Gastroesophageal sphincter (tissue), 4 donors: ENCODE measurements around the gene PLAGL1. TPM values are rescaled to one million over a fixed set of nuclear protein-coding genes. Genes with fewer than 3 reads are reported as not detected.

ENCODE experiments used
- ATAC-seq: fragments of 150-250 bp; one replicate; pipeline ENCODE4 v1.9.1; 2016; ENCODE audit warnings: mild to moderate bottlenecking, moderate library complexity
- H3K27ac ChIP-seq, 4 donors: fragments of 200-600 bp; sonication (generic) in 3 of 4; 1 replicate in 3 of 4; 2 replicates in 1 of 4; pipeline ENCODE4 v1.5.1; 2016 to 2019
- H3K27me3 ChIP-seq: fragments of 200-600 bp; sonication (generic); one replicate; pipeline ENCODE4 v1.5.1; 2019
- H3K36me3 ChIP-seq, 2 donors: fragments of 200-600 bp; sonication (generic); one replicate each; pipeline ENCODE4 v1.5.1; 2019; ENCODE audit warnings: control low read depth in 1 of 2
- H3K4me1 ChIP-seq, 3 donors: fragments of 200-600 bp; sonication (generic); 1 replicate in 2 of 3; 2 replicates in 1 of 3; pipeline ENCODE4 v1.5.1; 2016 to 2019; ENCODE audit warnings: control low read depth in 2 of 3
- H3K4me3 ChIP-seq, 2 donors: fragments of 200-600 bp; sonication (generic); one replicate each; pipeline ENCODE4 v1.5.1; 2019; ENCODE audit warnings: mild to moderate bottlenecking in 1 of 2, moderate library complexity in 1 of 2
- H3K9me3 ChIP-seq, 3 donors: fragments of 200-600 bp; sonication (generic); one replicate each; pipeline ENCODE4 v1.5.1; 2017 to 2019; ENCODE audit warnings: control low read depth in 2 of 3
- EP300 ChIP-seq: sonication (generic); formaldehyde crosslinking; IDR thresholded peaks from one replicate; pipeline ENCODE4 v1.6.1; 2017; ENCODE audit warnings: antibody characterized with exemption, mild to moderate bottlenecking
- POLR2A ChIP-seq, 2 donors: fragments of 450-650 bp; IDR thresholded peaks; one replicate each; pipeline ENCODE4 v1.6.1; 2017; ENCODE audit warnings: antibody characterized with exemption in 2 of 2, mild to moderate bottlenecking in 2 of 2, moderate library complexity in 1 of 2
- POLR2AphosphoS5 ChIP-seq: sonication (generic); formaldehyde crosslinking; IDR thresholded peaks from one replicate; pipeline ENCODE4 v1.6.1; 2017; ENCODE audit warnings: antibody characterized with exemption
- WGBS, 2 donors: methylation state at CpG; one replicate each; pipeline ENCODE4 v1.1.5; 2018; ENCODE audit warnings: low coverage in 1 of 2; 5-methylcytosine and 5-hydroxymethylcytosine counted together
- total RNA-seq, 4 donors: library from RNA; depleted of rRNA; stranded (reverse); fragments of >200 nt; gene quantifications; one replicate each; pipeline ENCODE4 v1.1.0, GENCODE V29; 2016
- TF ChIP-seq, protein P1 (sequence below), 4 experiments: fragments of 200-600 bp in 2 of 4; fragments of 450-650 bp in 2 of 4; sonication (generic) in 1 of 4; IDR thresholded peaks; one replicate each; pipeline ENCODE4 v1.5.1; 2017 to 2019; ENCODE audit warnings: antibody characterized with exemption in 4 of 4, mild to moderate bottlenecking in 2 of 4, moderate library complexity in 2 of 4

Gene PLAGL1
- total RNA-seq, 4 donors from 2014 or later = 13.2 to 26.3 (median 17.5) TPM

DNA sequence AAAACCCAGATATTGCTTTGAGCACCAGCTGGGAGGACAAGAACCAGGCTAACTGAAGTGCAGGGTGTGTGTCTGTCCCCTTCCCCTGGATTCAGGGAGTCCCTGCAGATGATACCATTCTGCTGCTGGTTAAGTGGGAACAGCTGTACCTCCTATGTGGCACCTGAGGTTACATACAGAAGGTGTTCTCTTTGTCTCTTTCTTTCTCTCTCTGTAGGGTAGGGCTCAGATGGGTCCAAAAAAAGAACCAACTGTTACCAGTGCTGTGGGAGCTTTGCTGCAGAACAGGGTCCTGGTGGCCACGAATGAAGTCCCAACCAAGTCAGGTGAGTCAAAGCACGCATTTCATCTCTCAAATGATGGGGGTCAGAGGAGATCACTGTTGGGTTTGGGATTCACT, 105.2 kb downstream of the PLAGL1 start:
- Histone ChIP-seq H3K27me3 (no peaks in the 10 kb centered on the region), H3K4me1 (peaks cover 5 to 19% (median 9%) of the 10 kb centered on the region in 3 donors), H3K4me3 (no peak overlapping the region), H3K27ac (peak overlapping the region in 3 of 4 donors; percentile 61 to 73 (median 63)), H3K36me3 (no peaks in the 10 kb centered on the region), H3K9me3 (no peaks in the 10 kb centered on the region)
- ATAC-seq = no peak
- WGBS, 2 donors = 80 to 100% methylated on average over 1 to 2 of the region's 2 CpGs
- TF ChIP-seq POLR2A (IDR thresholded peaks at IDR 0.05) (no peak), EP300 (no peak), POLR2AphosphoS5 (no peak)
- TF ChIP-seq, protein P1, sequence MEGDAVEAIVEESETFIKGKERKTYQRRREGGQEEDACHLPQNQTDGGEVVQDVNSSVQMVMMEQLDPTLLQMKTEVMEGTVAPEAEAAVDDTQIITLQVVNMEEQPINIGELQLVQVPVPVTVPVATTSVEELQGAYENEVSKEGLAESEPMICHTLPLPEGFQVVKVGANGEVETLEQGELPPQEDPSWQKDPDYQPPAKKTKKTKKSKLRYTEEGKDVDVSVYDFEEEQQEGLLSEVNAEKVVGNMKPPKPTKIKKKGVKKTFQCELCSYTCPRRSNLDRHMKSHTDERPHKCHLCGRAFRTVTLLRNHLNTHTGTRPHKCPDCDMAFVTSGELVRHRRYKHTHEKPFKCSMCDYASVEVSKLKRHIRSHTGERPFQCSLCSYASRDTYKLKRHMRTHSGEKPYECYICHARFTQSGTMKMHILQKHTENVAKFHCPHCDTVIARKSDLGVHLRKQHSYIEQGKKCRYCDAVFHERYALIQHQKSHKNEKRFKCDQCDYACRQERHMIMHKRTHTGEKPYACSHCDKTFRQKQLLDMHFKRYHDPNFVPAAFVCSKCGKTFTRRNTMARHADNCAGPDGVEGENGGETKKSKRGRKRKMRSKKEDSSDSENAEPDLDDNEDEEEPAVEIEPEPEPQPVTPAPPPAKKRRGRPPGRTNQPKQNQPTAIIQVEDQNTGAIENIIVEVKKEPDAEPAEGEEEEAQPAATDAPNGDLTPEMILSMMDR (IDR thresholded peaks at IDR 0.05) = no peak

DNA sequence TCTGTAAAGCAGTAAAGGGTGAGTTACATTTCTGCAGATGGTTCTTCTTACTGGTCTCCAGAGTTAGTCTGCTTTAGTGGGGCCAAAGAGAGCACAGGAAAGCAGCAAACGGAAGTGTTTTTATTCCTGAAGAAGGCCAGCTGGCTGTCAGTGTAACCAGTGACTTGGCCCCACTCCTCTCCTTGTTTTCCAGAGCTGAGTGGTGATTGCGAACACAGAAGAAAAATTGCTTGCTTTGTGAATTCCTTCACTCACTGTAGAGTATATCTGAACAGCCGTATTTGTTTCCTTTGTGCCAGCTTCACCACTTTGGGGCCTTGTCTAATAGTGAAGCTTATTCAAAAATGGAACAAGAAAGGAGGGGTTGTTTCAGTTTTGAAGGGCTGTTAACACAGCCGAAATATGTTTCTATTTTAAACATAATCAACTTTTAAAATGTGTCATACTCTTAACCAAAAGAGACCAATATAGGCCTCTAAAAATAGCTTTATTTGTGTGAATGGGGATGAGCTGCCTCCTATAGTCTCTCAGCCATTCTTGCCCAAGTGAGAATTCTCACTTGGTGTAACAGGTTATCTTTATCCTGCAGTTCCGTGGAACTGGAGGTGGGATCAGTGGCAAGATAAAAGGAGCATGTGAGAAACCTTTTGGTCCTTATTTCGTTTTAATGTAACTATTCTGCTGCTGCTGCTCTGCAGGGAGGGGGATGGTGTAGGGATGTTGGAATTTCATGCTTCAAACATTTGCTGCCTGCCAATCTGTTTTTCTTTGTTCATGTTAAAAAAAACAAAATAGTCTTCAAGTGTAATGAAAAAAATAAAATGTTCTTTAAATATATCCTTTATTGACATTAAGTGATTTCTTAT, 105.9 kb downstream of the PLAGL1 start:
- no peak overlapping the region for H3K4me3 ChIP-seq
- peaks cover 5 to 19% (median 9%) of the 10 kb centered on the region in 3 donors for H3K4me1 ChIP-seq
- TF ChIP-seq POLR2AphosphoS5 (peak; percentile 18), EP300 (no peak), POLR2A (IDR thresholded peaks at IDR 0.05) (no peak)
- TF ChIP-seq, protein P1 (IDR thresholded peaks at IDR 0.05) = no peak
- H3K27ac ChIP-seq = peak overlapping the region; percentile 52 to 73 (median 62)
- H3K36me3 ChIP-seq = no peaks in the 10 kb centered on the region
- no peaks in the 10 kb centered on the region for H3K9me3 ChIP-seq
- no peaks in the 10 kb centered on the region for H3K27me3 ChIP-seq
- peak; percentile 74 for ATAC-seq
- 0 to 9% methylated on average over 5 to 6 of the region's 6 CpGs for WGBS, 2 donors

DNA sequence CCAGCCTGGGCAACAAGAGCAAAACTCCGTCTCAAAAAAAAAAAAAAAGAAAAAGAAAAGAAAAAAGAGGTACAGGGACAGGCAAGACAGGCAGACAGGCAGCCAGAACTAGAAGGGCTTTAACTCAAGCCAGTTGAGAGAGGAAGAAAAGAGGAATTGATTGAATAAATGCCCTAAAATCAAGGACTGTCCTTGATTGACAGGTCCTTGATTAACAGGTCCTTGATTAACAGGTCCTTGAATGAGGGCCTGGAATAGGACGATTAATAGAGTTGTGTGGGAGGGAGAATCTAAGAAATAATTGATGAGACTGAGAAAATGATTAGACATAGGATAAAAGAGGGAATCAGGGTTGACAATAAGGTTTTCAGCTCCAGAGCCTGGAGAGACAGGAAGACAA, 107.7 kb downstream of the PLAGL1 start:
- Histone ChIP-seq H3K4me3 (no peak overlapping the region), H3K4me1 (peaks cover 5 to 19% (median 9%) of the 10 kb centered on the region in 3 donors), H3K36me3 (no peaks in the 10 kb centered on the region), H3K9me3 (no peaks in the 10 kb centered on the region), H3K27me3 (no peaks in the 10 kb centered on the region), H3K27ac (no peak overlapping the region)
- 79 to 100% methylated on average over 1 to 2 of the region's 2 CpGs for WGBS, 2 donors
- TF ChIP-seq EP300 (no peak), POLR2AphosphoS5 (no peak), POLR2A (IDR thresholded peaks at IDR 0.05) (no peak)
- TF ChIP-seq, protein P1 (IDR thresholded peaks at IDR 0.05) = no peak
- no peak for ATAC-seq

DNA sequence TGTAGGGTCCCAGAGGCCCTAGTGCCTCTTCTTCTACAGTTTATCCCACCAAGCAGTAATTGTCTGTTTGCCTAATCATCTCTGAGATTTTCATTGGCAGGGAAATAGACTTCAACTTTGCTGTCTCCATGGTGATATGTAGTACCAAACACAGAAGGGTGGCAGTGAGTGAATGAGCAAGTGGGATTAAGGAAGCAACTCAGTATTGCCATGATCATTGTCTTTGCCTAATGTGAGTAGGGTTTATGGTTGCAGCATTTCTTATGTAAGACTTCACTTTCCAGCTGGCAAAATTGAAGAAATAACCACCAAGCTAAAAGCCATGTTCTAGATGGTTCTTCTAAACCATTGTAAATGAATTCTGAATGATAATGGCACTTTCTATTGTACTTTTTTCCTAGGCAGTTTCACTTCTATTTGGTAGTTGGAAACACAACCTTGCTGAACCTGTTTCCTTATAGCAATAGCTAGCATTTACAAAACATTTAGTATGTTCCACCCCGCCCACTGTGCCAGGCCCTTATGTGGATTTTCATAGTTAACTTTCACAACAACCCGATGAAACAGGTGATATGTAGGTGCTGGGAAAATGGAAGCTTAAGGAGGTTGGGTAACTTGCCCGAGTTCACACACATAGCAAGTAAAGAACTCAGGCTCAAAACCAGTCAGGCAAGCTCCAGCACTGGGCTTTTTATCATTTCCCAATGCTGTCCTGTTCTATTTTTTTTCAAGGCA, 111.8 kb downstream of the PLAGL1 start:
- no peak overlapping the region for H3K27ac ChIP-seq
- no peak for TF ChIP-seq POLR2A (IDR thresholded peaks at IDR 0.05)
- TF ChIP-seq, protein P1 (IDR thresholded peaks at IDR 0.05) = no peak
- TF ChIP-seq POLR2AphosphoS5 = no peak
- no peak for TF ChIP-seq EP300
- 78 to 96% methylated on average over 3 of the region's 3 CpGs for WGBS, 2 donors
- no peak overlapping the region for H3K4me3 ChIP-seq
- H3K27me3 ChIP-seq = no peaks in the 10 kb centered on the region
- H3K36me3 ChIP-seq = no peaks in the 10 kb centered on the region
- ATAC-seq = no peak
- no peaks in the 10 kb centered on the region for H3K9me3 ChIP-seq
- peaks cover 0 to under 1% (median 0%) of the 10 kb centered on the region in 3 donors for H3K4me1 ChIP-seq
